Endodermal cell (in vitro differentiated cells): ENCODE measurements around the gene BMI1. TPM values are rescaled to one million over a fixed set of nuclear protein-coding genes. Genes with fewer than 3 reads are reported as not detected.

Experiments used
- DNase-seq: peaks from one replicate; pipeline ENCODE4 v3.0.0-alpha.2; 2017
- H3K27ac ChIP-seq: 2 replicates; pipeline ENCODE4 v1.5.1; 2013; ENCODE audit warnings: mild to moderate bottlenecking, low read depth, low read length, moderate library complexity
- H3K27me3 ChIP-seq: 2 replicates; pipeline ENCODE4 v1.6.1; 2013; ENCODE audit warnings: mild to moderate bottlenecking, low read length, moderate library complexity; ENCODE audit not compliant: insufficient read depth, control insufficient read depth, poor library complexity, severe bottlenecking
- H3K36me3 ChIP-seq: 2 replicates; pipeline ENCODE4 v1.7.0; 2013; ENCODE audit warnings: mild to moderate bottlenecking, low read length, moderate library complexity; ENCODE audit not compliant: control insufficient read depth, insufficient read depth
- H3K4me1 ChIP-seq: one replicate; pipeline ENCODE4 v1.7.0; 2013; ENCODE audit warnings: low read length; ENCODE audit not compliant: control insufficient read depth, insufficient read depth
- H3K4me3 ChIP-seq: 2 replicates; pipeline ENCODE4 v1.5.1; 2013; ENCODE audit warnings: mild to moderate bottlenecking, low read length, moderate library complexity
- H3K9ac ChIP-seq: 2 replicates; pipeline ENCODE4 v1.6.1; 2013; ENCODE audit warnings: mild to moderate bottlenecking, low read length, moderate library complexity; ENCODE audit not compliant: poor library complexity, severe bottlenecking; ENCODE audit errors: extremely low read depth
- H3K9me3 ChIP-seq: 2 replicates; pipeline ENCODE4 v1.6.1; 2013; ENCODE audit warnings: mild to moderate bottlenecking, low read length, moderate library complexity; ENCODE audit not compliant: control insufficient read depth
- H3K27ac Mint-ChIP-seq: 2 replicates; pipeline ENCODE4 v1.8.0; 2020; ENCODE audit warnings: mixed read lengths
- H3K27me3 Mint-ChIP-seq: 2 replicates; pipeline ENCODE4 v1.8.0; 2021; ENCODE audit warnings: mild to moderate bottlenecking, mixed read lengths; ENCODE audit not compliant: insufficient read depth
- H3K36me3 Mint-ChIP-seq: 2 replicates; pipeline ENCODE4 v1.8.0; 2020; ENCODE audit warnings: low read depth, mixed read lengths
- H3K4me1 Mint-ChIP-seq: 2 replicates; pipeline ENCODE4 v1.8.0; 2020; ENCODE audit warnings: mixed read lengths
- H3K4me3 Mint-ChIP-seq: 2 replicates; pipeline ENCODE4 v1.8.0; 2020; ENCODE audit warnings: mild to moderate bottlenecking, moderate library complexity, mixed read lengths
- H3K9me3 Mint-ChIP-seq: 2 replicates; pipeline ENCODE4 v1.8.0; 2020; ENCODE audit warnings: mild to moderate bottlenecking, mixed read lengths
- CTCF ChIP-seq: fragments of 200-600 bp; sonication (generic); conservative IDR thresholded peaks from 2 replicates; pipeline ENCODE4 v1.5.0; 2021; ENCODE audit warnings: antibody characterized with exemption, mild to moderate bottlenecking
- WGBS, 2 experiments: methylation state at CpG; one replicate each; pipeline versions ENCODE4 v1.1.5 to v1.1.7; 2013; ENCODE audit warnings: missing lambda C conversion rate in 2 of 2, mixed read lengths in 1 of 2; ENCODE audit not compliant: insufficient coverage in 1 of 2, insufficient read length in 1 of 2; 5-methylcytosine and 5-hydroxymethylcytosine counted together
- total RNA-seq, 2 donors: library from RNA; stranded (reverse); fragmentation: NEBNext Ultra II Directional in 1 of 2; extraction: Animal tissue kit (Norgen Biotek cat#: 25700) in 1 of 2; gene quantifications; 2 replicates in 1 of 2; 3 replicates in 1 of 2; pipeline ENCODE4 v1.2.1, GENCODE V29; 2021

BMI1 gene
- total RNA-seq, 2 donors from 2014 or later = 12.2 to 15.5 TPM

DNA sequence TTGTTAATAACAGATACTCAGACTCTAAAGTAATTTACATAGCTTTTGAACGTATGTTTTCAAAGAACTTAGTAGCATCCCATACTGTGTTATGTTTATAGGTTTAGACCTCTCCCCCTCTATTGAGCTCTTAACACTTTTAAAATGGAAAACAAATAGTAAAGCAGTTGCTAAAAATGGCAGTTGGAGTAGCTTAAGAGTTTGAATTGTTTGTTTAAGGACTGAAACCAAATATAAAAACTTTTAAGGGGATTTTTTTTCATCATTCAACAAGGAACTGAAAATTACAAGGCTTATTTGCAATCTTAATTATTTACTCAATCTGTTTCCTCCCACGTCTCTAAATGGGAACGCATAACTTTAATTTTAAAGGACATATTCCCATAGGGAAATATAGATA lies 22.8 kb downstream of the BMI1 start:
- Mint-ChIP-seq H3K27me3 (peaks cover 95% of the 10 kb centered on the region), H3K9me3 (peaks cover 4% of the 10 kb centered on the region), H3K4me1 (peaks cover 7% of the 10 kb centered on the region), H3K27ac (no peak overlapping the region), H3K4me3 (no peak overlapping the region), H3K36me3 (no peaks in the 10 kb centered on the region)
- H3K4me3 ChIP-seq = no peak overlapping the region
- no peak overlapping the region for H3K9ac ChIP-seq
- DNase-seq = no peak
- TF ChIP-seq CTCF = no peak
- H3K27me3 ChIP-seq = peaks cover 95% of the 10 kb centered on the region
- no peaks in the 10 kb centered on the region for H3K36me3 ChIP-seq
- H3K9me3 ChIP-seq = no peaks in the 10 kb centered on the region
- no peak overlapping the region for H3K27ac ChIP-seq
- 8% methylated on average over 2 of the region's 3 CpGs; no CpG with 5 or more reads in 1 of the 2 experiments for WGBS, 2 experiments
- H3K4me1 ChIP-seq = peaks cover 5% of the 10 kb centered on the region

- Mint-ChIP-seq H3K9me3 (peaks cover 4% of the 10 kb centered on the region), H3K27ac (no peak overlapping the region), H3K27me3 (peaks cover 95% of the 10 kb centered on the region), H3K4me1 (peaks cover 7% of the 10 kb centered on the region), H3K4me3 (no peak overlapping the region), H3K36me3 (no peaks in the 10 kb centered on the region)
- H3K36me3 ChIP-seq = no peaks in the 10 kb centered on the region
- H3K9ac ChIP-seq = no peak overlapping the region
- WGBS, 2 experiments = 27 to 50% methylated on average over 1 of the region's 1 CpG
- peaks cover 95% of the 10 kb centered on the region for H3K27me3 ChIP-seq
- no peak for TF ChIP-seq CTCF
- peaks cover 5% of the 10 kb centered on the region for H3K4me1 ChIP-seq
- DNase-seq = no peak
- H3K27ac ChIP-seq = no peak overlapping the region
- H3K4me3 ChIP-seq = no peak overlapping the region
- no peaks in the 10 kb centered on the region for H3K9me3 ChIP-seq
Observed at GRCh38 chr10:22344249-22344648, 23.4 kb downstream of the BMI1 start.

GRCh38 chr10:22344781-22345300 lies 23.9 kb downstream of the BMI1 start:
- no peaks in the 10 kb centered on the region for H3K36me3 ChIP-seq
- H3K27ac ChIP-seq = no peak overlapping the region
- Mint-ChIP-seq H3K27me3 (peaks cover 94% of the 10 kb centered on the region), H3K4me3 (peak overlapping the region; percentile 51), H3K4me1 (peaks cover 7% of the 10 kb centered on the region), H3K27ac (no peak overlapping the region), H3K9me3 (peaks cover 4% of the 10 kb centered on the region), H3K36me3 (no peaks in the 10 kb centered on the region)
- no peaks in the 10 kb centered on the region for H3K9me3 ChIP-seq
- H3K9ac ChIP-seq = no peak overlapping the region
- H3K4me1 ChIP-seq = peaks cover 4% of the 10 kb centered on the region
- TF ChIP-seq CTCF = no peak
- DNase-seq = no peak
- 7 to 20% methylated on average over 8 to 26 of the region's 26 CpGs for WGBS, 2 experiments
- peak overlapping the region; percentile 69 for H3K4me3 ChIP-seq
- H3K27me3 ChIP-seq = peaks cover 95% of the 10 kb centered on the region
